AG04450 (cell line): ENCODE results near the gene CMSS1. TPM values are rescaled to one million over a fixed set of nuclear protein-coding genes. Genes with fewer than 3 reads are reported as not detected.
A peak's percentile ranks its signal among the peaks of the same experiment; 100 is the strongest.

Experiments
- CTCF ChIA-PET: fragments of 300-600, 350-600 bp; formaldehyde crosslinking; extraction: SDS; loops from one replicate; lab custom pipeline; 2022; ENCODE audit warnings: antibody characterized with exemption, inconsistent platforms; lab: Charles Lee
- POLR2A ChIA-PET: fragments of 350-600 bp; formaldehyde crosslinking; extraction: SDS; loops from one replicate; lab custom pipeline; 2021; ENCODE audit warnings: antibody characterized with exemption, inconsistent platforms; lab: Yijun Ruan, JAX
- DNase-seq: peaks from one replicate; pipeline ENCODE4 v3.0.0-alpha.2; 2011; ENCODE audit warnings: low read depth, low spot score
- H3K27ac ChIP-seq: one replicate; pipeline ENCODE4 v1.5.1; 2012; ENCODE audit warnings: low read depth, low read length, control low read depth
- H3K27me3 ChIP-seq: one replicate; pipeline ENCODE4 v1.6.0; 2012; ENCODE audit warnings: low read length; ENCODE audit not compliant: control insufficient read depth, insufficient read depth
- H3K4me3 ChIP-seq: 2 replicates; pipeline ENCODE4 v1.5.1; 2011; ENCODE audit warnings: mild to moderate bottlenecking, low read depth, low read length, control low read depth
- H3K9me3 ChIP-seq: 2 replicates; pipeline ENCODE4 v1.5.1; 2012; ENCODE audit warnings: low read length; ENCODE audit not compliant: control insufficient read depth, insufficient read depth
- polyA plus RNA-seq: library from polyadenylated mRNA; depleted of rRNA; stranded (reverse); fragments of >200 nt; gene quantifications from 2 replicates; pipeline ENCODE4 v1.2.3, GENCODE V29; 2011
- TF ChIP-seq, protein P1 (sequence below): IDR thresholded peaks from 2 replicates; pipeline ENCODE4 v1.5.1; 2011; ENCODE audit warnings: low read depth, low read length, control low read depth, inconsistent platforms

The CMSS1 gene
- polyA plus RNA-seq, 1 experiment, result 15.7 TPM

GRCh38 chr3:100104442-100104798, 286.8 kb downstream of the CMSS1 start:
- no peak overlapping the region for H3K4me3 ChIP-seq
- TF ChIP-seq, protein P1, sequence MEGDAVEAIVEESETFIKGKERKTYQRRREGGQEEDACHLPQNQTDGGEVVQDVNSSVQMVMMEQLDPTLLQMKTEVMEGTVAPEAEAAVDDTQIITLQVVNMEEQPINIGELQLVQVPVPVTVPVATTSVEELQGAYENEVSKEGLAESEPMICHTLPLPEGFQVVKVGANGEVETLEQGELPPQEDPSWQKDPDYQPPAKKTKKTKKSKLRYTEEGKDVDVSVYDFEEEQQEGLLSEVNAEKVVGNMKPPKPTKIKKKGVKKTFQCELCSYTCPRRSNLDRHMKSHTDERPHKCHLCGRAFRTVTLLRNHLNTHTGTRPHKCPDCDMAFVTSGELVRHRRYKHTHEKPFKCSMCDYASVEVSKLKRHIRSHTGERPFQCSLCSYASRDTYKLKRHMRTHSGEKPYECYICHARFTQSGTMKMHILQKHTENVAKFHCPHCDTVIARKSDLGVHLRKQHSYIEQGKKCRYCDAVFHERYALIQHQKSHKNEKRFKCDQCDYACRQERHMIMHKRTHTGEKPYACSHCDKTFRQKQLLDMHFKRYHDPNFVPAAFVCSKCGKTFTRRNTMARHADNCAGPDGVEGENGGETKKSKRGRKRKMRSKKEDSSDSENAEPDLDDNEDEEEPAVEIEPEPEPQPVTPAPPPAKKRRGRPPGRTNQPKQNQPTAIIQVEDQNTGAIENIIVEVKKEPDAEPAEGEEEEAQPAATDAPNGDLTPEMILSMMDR, result no peak
- H3K9me3 ChIP-seq, result no peaks in the 10 kb centered on the region
- no peak for DNase-seq
- H3K27ac ChIP-seq, result peak overlapping the region; percentile 77
- H3K27me3 ChIP-seq, result no peaks in the 10 kb centered on the region
- ChIA-PET POLR2A (interaction anchor here (0.7 to 1.6 kb wide), 5 partner anchors 16 to 106 kb away, joined by 3 to 7 read pairs (median 3); no protein-coding TSS in a partner anchor), CTCF (interaction anchor here (0.9 to 3.3 kb wide), 6 partner anchors 11 to 273 kb away, joined by 3 to 11 read pairs (median 4); no protein-coding TSS in a partner anchor)

DNA sequence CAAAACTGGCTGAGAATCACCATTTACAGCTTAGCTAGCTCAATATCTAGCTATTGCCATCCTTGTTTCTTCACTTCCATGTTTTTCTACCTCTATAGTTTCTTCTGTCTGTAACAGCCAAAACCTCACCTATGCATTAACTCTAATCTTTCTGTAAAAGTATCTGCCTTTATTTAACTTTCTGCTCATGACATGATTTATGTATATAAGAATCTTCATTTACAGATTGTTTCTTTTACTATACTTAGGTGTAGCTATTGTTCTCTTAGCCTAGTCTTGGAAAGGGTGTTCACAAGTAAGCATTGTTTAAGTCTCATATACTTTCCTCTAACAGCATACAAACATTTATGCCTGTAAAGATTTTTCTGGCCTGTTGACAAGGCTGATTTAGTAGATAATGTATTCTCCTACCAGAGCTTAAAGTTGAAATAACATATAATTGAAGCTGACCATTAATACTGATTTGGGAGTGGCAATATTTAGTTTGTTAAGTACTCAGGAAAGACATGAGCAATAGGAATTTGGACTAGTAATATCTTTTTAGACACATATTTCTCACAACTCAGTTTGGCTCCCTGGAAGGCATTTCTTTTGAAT, 287.3 kb downstream of the CMSS1 start:
- no peak for DNase-seq
- TF ChIP-seq, protein P1, result no peak
- POLR2A ChIA-PET, result interaction anchor here (0.7 to 1.6 kb wide), 5 partner anchors 16 to 106 kb away, joined by 3 to 7 read pairs (median 3); no protein-coding TSS in a partner anchor
- Histone ChIP-seq H3K27ac (no peak overlapping the region), H3K9me3 (no peaks in the 10 kb centered on the region), H3K27me3 (no peaks in the 10 kb centered on the region), H3K4me3 (no peak overlapping the region)
- CTCF ChIA-PET, result interaction anchor here (0.9 to 3.3 kb wide), 7 partner anchors 12 to 273 kb away, joined by 3 to 11 read pairs (median 5); no protein-coding TSS in a partner anchor

- H3K4me3 ChIP-seq, result no peak overlapping the region
- CTCF ChIA-PET, result interaction anchor here (1.1 to 3.3 kb wide), 3 partner anchors 15 to 262 kb away, joined by 5 to 11 read pairs (median 7); no protein-coding TSS in a partner anchor
- H3K27ac ChIP-seq, result no peak overlapping the region
- TF ChIP-seq, protein P1, result no peak
- no peak for DNase-seq
- H3K9me3 ChIP-seq, result no peaks in the 10 kb centered on the region
- POLR2A ChIA-PET, result interaction anchor here (1.6 kb wide), 1 partner anchor 17 kb away, joined by 3 read pairs; no protein-coding TSS in a partner anchor
- H3K27me3 ChIP-seq, result no peaks in the 10 kb centered on the region
Observed at GRCh38 chr3:100105501-100105900, 287.8 kb downstream of the CMSS1 start.

- POLR2A ChIA-PET, result no interaction called here
- TF ChIP-seq, protein P1, result no peak
Observed at GRCh38 chr3:100106094-100106493, 288.4 kb downstream of the CMSS1 start.

More at GRCh38 chr3:100106094-100106493, 288.4 kb downstream of the CMSS1 start:
- no peaks in the 10 kb centered on the region for H3K9me3 ChIP-seq
- no peak overlapping the region for H3K4me3 ChIP-seq
- CTCF ChIA-PET, result interaction anchor here (1.1 to 3.3 kb wide), 3 partner anchors 16 to 263 kb away, joined by 5 to 11 read pairs (median 7); no protein-coding TSS in a partner anchor
- H3K27me3 ChIP-seq, result no peaks in the 10 kb centered on the region
- DNase-seq, result no peak
- no peak overlapping the region for H3K27ac ChIP-seq
